ENCODE data around the gene TASOR. TPM values are rescaled to one million over a fixed set of nuclear protein-coding genes. Genes with fewer than 3 reads are reported as not detected.

Gene TASOR
- total and polyA plus RNA-seq, 7 donors = 22.2 to 84.9 (median 67.9) TPM

DNA sequence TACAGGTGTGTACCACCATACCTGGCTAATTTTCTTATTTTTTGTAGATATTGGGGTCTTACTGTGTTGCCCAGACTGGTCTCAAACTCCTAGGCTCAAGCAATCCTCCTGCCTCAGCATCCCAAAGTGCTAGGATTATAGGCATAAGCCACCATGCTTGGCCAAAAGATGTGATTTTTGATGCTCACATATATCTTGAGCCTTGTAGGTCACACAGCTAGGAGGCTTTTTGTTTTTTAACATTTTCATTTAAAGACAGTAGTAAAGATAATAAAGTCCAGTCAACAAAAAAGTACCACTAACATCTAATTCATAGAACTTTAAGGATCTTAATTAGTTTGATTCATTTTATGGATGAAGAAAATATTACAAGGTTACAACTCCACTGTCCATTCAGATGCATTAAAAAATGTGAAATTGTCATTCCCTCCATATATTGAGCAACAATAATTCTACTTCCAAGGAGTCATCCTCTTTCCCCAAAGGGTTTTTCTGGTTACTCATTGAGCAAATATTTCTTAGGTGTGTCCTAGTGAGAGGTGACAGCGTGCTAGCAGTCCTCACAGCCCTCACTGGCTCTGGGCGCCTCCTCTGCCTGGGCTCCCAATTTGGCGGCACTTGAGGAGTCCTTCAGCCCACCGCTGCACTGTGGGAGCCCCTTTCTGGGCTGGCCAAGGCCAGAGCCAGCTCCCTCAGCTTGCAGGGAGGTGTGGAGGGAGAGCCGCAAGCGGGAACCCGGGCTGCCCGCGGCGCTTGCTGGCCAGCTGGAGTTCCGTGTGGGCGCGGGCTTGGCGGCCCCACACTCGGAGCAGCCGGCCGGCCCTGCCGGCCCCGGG lies 8.3 kb upstream of the TASOR start:
- H3K9me3 ChIP-seq = no peaks in the 10 kb centered on the region
- 96 to 97% methylated on average over 19 of the region's 19 CpGs for WGBS, 2 donors
- intact Hi-C loops (cut with DNase I) = no loop called here
- H3K4me1 ChIP-seq = no peaks in the 10 kb centered on the region
- H3K4me3 ChIP-seq = no peak overlapping the region
- no peak for TF ChIP-seq POLR2AphosphoS5 (IDR thresholded peaks at IDR 0.05)
- no peak for TF ChIP-seq EP300 (IDR thresholded peaks at IDR 0.05)
- TF ChIP-seq, protein P1, sequence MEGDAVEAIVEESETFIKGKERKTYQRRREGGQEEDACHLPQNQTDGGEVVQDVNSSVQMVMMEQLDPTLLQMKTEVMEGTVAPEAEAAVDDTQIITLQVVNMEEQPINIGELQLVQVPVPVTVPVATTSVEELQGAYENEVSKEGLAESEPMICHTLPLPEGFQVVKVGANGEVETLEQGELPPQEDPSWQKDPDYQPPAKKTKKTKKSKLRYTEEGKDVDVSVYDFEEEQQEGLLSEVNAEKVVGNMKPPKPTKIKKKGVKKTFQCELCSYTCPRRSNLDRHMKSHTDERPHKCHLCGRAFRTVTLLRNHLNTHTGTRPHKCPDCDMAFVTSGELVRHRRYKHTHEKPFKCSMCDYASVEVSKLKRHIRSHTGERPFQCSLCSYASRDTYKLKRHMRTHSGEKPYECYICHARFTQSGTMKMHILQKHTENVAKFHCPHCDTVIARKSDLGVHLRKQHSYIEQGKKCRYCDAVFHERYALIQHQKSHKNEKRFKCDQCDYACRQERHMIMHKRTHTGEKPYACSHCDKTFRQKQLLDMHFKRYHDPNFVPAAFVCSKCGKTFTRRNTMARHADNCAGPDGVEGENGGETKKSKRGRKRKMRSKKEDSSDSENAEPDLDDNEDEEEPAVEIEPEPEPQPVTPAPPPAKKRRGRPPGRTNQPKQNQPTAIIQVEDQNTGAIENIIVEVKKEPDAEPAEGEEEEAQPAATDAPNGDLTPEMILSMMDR (IDR thresholded peaks at IDR 0.05) = no peak
- no peak for TF ChIP-seq POLR2A (IDR thresholded peaks at IDR 0.05)
- no peak for DNase-seq
- no peak overlapping the region for H3K27ac ChIP-seq
- H3K27me3 ChIP-seq = no peaks in the 10 kb centered on the region
- H3K36me3 ChIP-seq = no peaks in the 10 kb centered on the region

DNA sequence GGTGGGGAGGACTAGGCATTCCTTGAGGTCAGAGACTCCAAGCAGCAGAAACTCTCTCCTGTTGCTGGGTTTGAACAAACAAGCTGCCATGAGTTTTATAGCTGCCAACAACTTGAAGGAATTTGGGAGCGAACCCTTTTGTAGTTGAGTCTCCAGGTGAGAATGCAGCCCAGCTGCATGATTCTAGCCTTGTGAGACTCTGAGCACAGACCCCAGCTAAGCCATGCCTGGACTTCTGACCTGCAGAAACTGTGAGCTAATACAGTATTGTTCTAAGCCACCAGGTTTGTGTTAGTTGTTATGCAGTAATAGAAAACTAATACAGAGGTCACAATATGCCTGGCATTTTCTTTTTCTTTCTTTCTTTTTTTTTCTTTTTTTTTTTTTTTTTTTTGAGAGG lies 6.2 kb upstream of the TASOR start:
- 94 to 98% methylated on average over 1 of the region's 1 CpG for WGBS, 2 donors
- H3K36me3 ChIP-seq = no peaks in the 10 kb centered on the region
- H3K4me1 ChIP-seq = no peaks in the 10 kb centered on the region
- TF ChIP-seq POLR2A (IDR thresholded peaks at IDR 0.05) = no peak
- no peak for TF ChIP-seq POLR2AphosphoS5 (IDR thresholded peaks at IDR 0.05)
- TF ChIP-seq, protein P1 (IDR thresholded peaks at IDR 0.05) = no peak
- TF ChIP-seq EP300 (IDR thresholded peaks at IDR 0.05) = no peak
- no peak for DNase-seq
- intact Hi-C loops (cut with DNase I) = no loop called here
- no peak overlapping the region for H3K27ac ChIP-seq
- no peaks in the 10 kb centered on the region for H3K9me3 ChIP-seq
- H3K4me3 ChIP-seq = no peak overlapping the region
- H3K27me3 ChIP-seq = no peaks in the 10 kb centered on the region

DNA sequence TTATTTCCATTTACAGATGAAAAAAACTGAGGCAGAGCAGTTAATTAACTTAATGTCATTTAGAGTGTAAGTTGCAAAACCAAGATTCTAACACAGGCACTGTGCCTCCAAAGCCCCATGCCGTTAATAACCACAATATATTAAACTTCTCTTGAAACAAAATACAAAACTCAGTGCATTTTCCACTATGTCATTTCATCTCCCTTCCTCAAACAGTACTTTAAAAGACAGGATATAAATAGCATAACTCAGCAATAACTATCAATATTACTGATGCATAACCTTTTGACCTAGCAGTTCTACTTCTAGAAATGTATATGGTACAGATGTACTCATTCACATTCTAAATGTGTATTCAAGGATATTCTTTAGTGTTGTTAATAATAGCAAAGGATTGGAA lies 5.1 kb upstream of the TASOR start:
- intact Hi-C loops (cut with DNase I) = no loop called here
- no peak overlapping the region for H3K27ac ChIP-seq
- 56 to 87% methylated on average over 1 of the region's 1 CpG for WGBS, 2 donors
- H3K4me1 ChIP-seq = peaks cover 0 to 5% (median 5%) of the 10 kb centered on the region in 4 donors
- H3K27me3 ChIP-seq = no peaks in the 10 kb centered on the region
- H3K9me3 ChIP-seq = no peaks in the 10 kb centered on the region
- no peak for TF ChIP-seq EP300 (IDR thresholded peaks at IDR 0.05)
- TF ChIP-seq POLR2A (IDR thresholded peaks at IDR 0.05) = no peak
- TF ChIP-seq, protein P1 (IDR thresholded peaks at IDR 0.05) = no peak
- no peak for TF ChIP-seq POLR2AphosphoS5 (IDR thresholded peaks at IDR 0.05)
- no peak overlapping the region for H3K4me3 ChIP-seq
- no peak for DNase-seq
- H3K36me3 ChIP-seq = no peaks in the 10 kb centered on the region

DNA sequence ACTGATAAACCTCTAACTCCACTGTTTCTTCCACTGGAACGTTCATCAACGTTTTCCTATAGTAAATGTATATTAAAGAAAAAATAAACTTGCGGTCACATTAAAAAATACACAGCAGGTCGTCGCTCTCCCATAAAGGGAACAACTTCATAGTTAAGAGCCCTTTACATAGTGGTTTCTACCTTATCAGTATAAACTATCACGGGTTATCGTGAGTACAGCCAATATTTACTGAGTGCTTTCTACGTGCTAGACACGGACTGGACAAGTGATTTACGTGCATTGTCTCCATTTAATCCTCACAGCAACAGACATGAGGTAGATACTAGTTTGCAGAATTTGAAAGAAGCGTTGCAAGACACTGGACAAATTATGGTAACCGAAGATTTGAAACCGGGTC lies 964 bp upstream of the TASOR start:
- Histone ChIP-seq H3K27me3 (no peaks in the 10 kb centered on the region), H3K27ac (no peak overlapping the region), H3K36me3 (no peaks in the 10 kb centered on the region), H3K4me1 (peaks cover 0 to 27% (median 18%) of the 10 kb centered on the region in 4 donors), H3K4me3 (no peak overlapping the region), H3K9me3 (no peaks in the 10 kb centered on the region)
- TF ChIP-seq POLR2AphosphoS5 (IDR thresholded peaks at IDR 0.05) (no peak), EP300 (IDR thresholded peaks at IDR 0.05) (no peak), POLR2A (IDR thresholded peaks at IDR 0.05) (no peak)
- TF ChIP-seq, protein P1 (IDR thresholded peaks at IDR 0.05) = no peak
- intact Hi-C loops (cut with DNase I) = loop anchor here (5.0 kb wide), 2 partner anchors 388 to 543 kb away; partner anchors contain the start of gene APPL1
- 96 to 98% methylated on average over 13 of the region's 13 CpGs for WGBS, 2 donors
- DNase-seq = no peak

All from sigmoid colon (tissue), 7 donors.